HG03469 (cell line): Measurements from ENCODE around the gene PNMA6F.
A peak's percentile ranks its signal among the peaks of the same experiment; 100 is the strongest.
"Not testable (repeated sequence)": the region's sequence is repeated elsewhere in the genome, so short reads cannot be mapped to it uniquely, and the experiment has no call there.

Source experiments
- ATAC-seq: cut with Tn5 transposase; IDR thresholded peaks from one replicate; pipeline ENCODE4 v1.9.1; 2021; ENCODE audit warnings: mild to moderate bottlenecking, moderate library complexity, moderate number of reproducible peaks; ENCODE audit not compliant: unreplicated experiment

PNMA6F gene

GRCh38 chrX:153336121-153336894, 14.7 kb upstream of the PNMA6F start:
- peak; percentile 32 for ATAC-seq

- no peak for ATAC-seq
Observed at GRCh38 chrX:153334654-153335295, 13.2 kb upstream of the PNMA6F start.

GRCh38 chrX:153333821-153334653, 12.5 kb upstream of the PNMA6F start, which contains the start of gene ZNF275:
ZNF275 (plus strand) TSS chrX:153334153; CDS start chrX:153336680, 2,527 bp downstream.
- ATAC-seq, result peak; percentile 71

- ATAC-seq, result no peak
Observed at GRCh38 chrX:153333266-153333665, 11.7 kb upstream of the PNMA6F start.

GRCh38 chrX:153327561-153327960, 6.0 kb upstream of the PNMA6F start:
- no peak for ATAC-seq

- ATAC-seq, result no peak
Observed at GRCh38 chrX:153320555-153321184, 897 bp downstream of the PNMA6F start.

- not testable (repeated sequence) for ATAC-seq
Observed at GRCh38 chrX:153320047-153320443, 1.5 kb downstream of the PNMA6F start.

- no peak for ATAC-seq
Observed at GRCh38 chrX:153319295-153320046, 2.1 kb downstream of the PNMA6F start.

- ATAC-seq, result no peak
Observed at GRCh38 chrX:153318811-153319210, 2.8 kb downstream of the PNMA6F start.

GRCh38 chrX:153317996-153318722, 3.4 kb downstream of the PNMA6F start:
- ATAC-seq, result no peak

- ATAC-seq, result no peak
Observed at GRCh38 chrX:153317306-153317705, 4.3 kb downstream of the PNMA6F start.

- no peak for ATAC-seq
Observed at GRCh38 chrX:153312842-153313241, 8.7 kb downstream of the PNMA6F start.

GRCh38 chrX:153312041-153312440, 9.5 kb downstream of the PNMA6F start:
- ATAC-seq, result no peak

- ATAC-seq, result no peak
Observed at GRCh38 chrX:153310901-153311300, 10.7 kb downstream of the PNMA6F start.

GRCh38 chrX:153307276-153308178, 14.0 kb downstream of the PNMA6F start:
- no peak for ATAC-seq

- no peak for ATAC-seq
Observed at GRCh38 chrX:153306527-153307115, 14.9 kb downstream of the PNMA6F start.

GRCh38 chrX:153305972-153306371, 15.6 kb downstream of the PNMA6F start:
- no peak for ATAC-seq
